Naive thymus-derived CD8-positive, alpha-beta T cell (primary cell): ENCODE measurements around the gene SPNS3. TPM values are rescaled to one million over a fixed set of nuclear protein-coding genes. Genes with fewer than 3 reads are reported as not detected.

Experiments used
- ATAC-seq, 2 donors: fragments of 150-1000 bp; cut with Tn5 transposase in 1 of 2; sonication (Bioruptor Pico), chemical (Tn5 transposase) in 1 of 2; 1 replicate in 1 of 2; 2 replicates in 1 of 2; pipeline ENCODE4 v1.10.0; 2021; ENCODE audit warnings: mild to moderate bottlenecking in 2 of 2, moderate library complexity in 2 of 2
- POLR2A ChIA-PET: fragments of 350-600 bp; sonication (Branson Sonifier 250); formaldehyde crosslinking; loops from one replicate; lab custom pipeline; 2021; ENCODE audit warnings: antibody characterized with exemption; lab: Charles Lee
- DNase-seq, 10 donors: peaks; one replicate each; pipeline versions ENCODE4 v3.0.0 to v3.0.0-alpha.2; 2020 to 2022
- H3K27ac Mint-ChIP-seq, 10 donors: one replicate each; pipeline ENCODE4 v1.8.0; 2020 to 2022; ENCODE audit warnings: mild to moderate bottlenecking in 10 of 10, mixed read lengths in 10 of 10, moderate library complexity in 4 of 10, inconsistent platforms in 1 of 10
- H3K27me3 Mint-ChIP-seq, 5 donors: one replicate each; pipeline ENCODE4 v1.8.0; 2021 to 2022; ENCODE audit warnings: mixed read lengths in 5 of 5
- H3K36me3 Mint-ChIP-seq, 3 donors: one replicate each; pipeline ENCODE4 v1.8.0; 2020 to 2022; ENCODE audit warnings: mixed read lengths in 3 of 3, mild to moderate bottlenecking in 2 of 3, inconsistent platforms in 1 of 3
- H3K4me1 Mint-ChIP-seq, 4 donors: one replicate each; pipeline ENCODE4 v1.8.0; 2021 to 2022; ENCODE audit warnings: mixed read lengths in 4 of 4
- H3K4me3 Mint-ChIP-seq, 10 donors: one replicate each; pipeline ENCODE4 v1.8.0; 2020 to 2022; ENCODE audit warnings: mild to moderate bottlenecking in 10 of 10, mixed read lengths in 10 of 10, moderate library complexity in 6 of 10, inconsistent platforms in 1 of 10
- H3K9me3 Mint-ChIP-seq, 9 donors: one replicate each; pipeline ENCODE4 v1.8.0; 2020 to 2022; ENCODE audit warnings: mixed read lengths in 9 of 9, mild to moderate bottlenecking in 3 of 9, inconsistent platforms in 1 of 9, moderate library complexity in 1 of 9
- polyA plus RNA-seq, 3 donors: library from polyadenylated mRNA; unstranded; fragments of 300-500 nt; fragmentation: Illumina TruSeq; gene quantifications; one replicate each; pipeline ENCODE4 v1.2.3, GENCODE V29; 2021
- total RNA-seq, 8 experiments: library from RNA in 2 of 8; stranded (reverse) in 2 of 8; gene quantifications; one replicate each; pipeline ENCODE4 v1.2.3 and lab custom pipeline; 2021 to 2026

The SPNS3 gene
- total and polyA plus RNA-seq, 5 experiments from 2014 or later = 4.3 to 18.9 (median 11.6) TPM

GRCh38 chr17:4532860-4533522, 99.3 kb downstream of the SPNS3 start:
- Mint-ChIP-seq H3K27me3 (peaks cover 2 to 12% (median 9%) of the 10 kb centered on the region in 5 donors), H3K9me3 (no peaks in the 10 kb centered on the region), H3K4me1 (peaks cover 0 to 16% (median 10%) of the 10 kb centered on the region in 4 donors), H3K36me3 (no peaks in the 10 kb centered on the region), H3K4me3 (no peak overlapping the region), H3K27ac (peak overlapping the region in 1 of 10 donors; percentile 77)
- no peak for DNase-seq
- POLR2A ChIA-PET = no interaction called here
- no peak for ATAC-seq

GRCh38 chr17:4533523-4534504, 100.1 kb downstream of the SPNS3 start:
- Mint-ChIP-seq H3K27me3 (peaks cover 2 to 12% (median 9%) of the 10 kb centered on the region in 5 donors), H3K4me3 (no peak overlapping the region), H3K27ac (peak overlapping the region in 1 of 10 donors; percentile 77), H3K9me3 (no peaks in the 10 kb centered on the region), H3K36me3 (no peaks in the 10 kb centered on the region), H3K4me1 (peaks cover 0 to 16% (median 10%) of the 10 kb centered on the region in 4 donors)
- DNase-seq = no peak
- ATAC-seq = peak; percentile 41 to 51
- POLR2A ChIA-PET = no interaction called here

- no peak for DNase-seq
- Mint-ChIP-seq H3K4me3 (no peak overlapping the region), H3K27ac (no peak overlapping the region), H3K27me3 (peaks cover under 1 to 11% (median 5%) of the 10 kb centered on the region in 5 donors), H3K36me3 (peaks cover 0 to 5% (median 0%) of the 10 kb centered on the region in 3 donors), H3K4me1 (peaks cover 0 to 15% (median 10%) of the 10 kb centered on the region in 4 donors), H3K9me3 (no peaks in the 10 kb centered on the region)
- POLR2A ChIA-PET = no interaction called here
- no peak for ATAC-seq
Measured at GRCh38 chr17:4534515-4534914, 100.8 kb downstream of the SPNS3 start.

GRCh38 chr17:4534928-4535666, 101.4 kb downstream of the SPNS3 start:
- peaks cover 0 to 14% (median 9%) of the 10 kb centered on the region in 4 donors for H3K4me1 Mint-ChIP-seq
- POLR2A ChIA-PET = interaction anchor here (0.5 to 0.7 kb wide), 2 partner anchors 31 to 32 kb away, joined by 3 to 5 read pairs; no protein-coding TSS in a partner anchor
- no peak for DNase-seq

GRCh38 chr17:4535667-4536258, 102.0 kb downstream of the SPNS3 start:
- POLR2A ChIA-PET = interaction anchor here (0.5 to 0.7 kb wide), 2 partner anchors 31 kb away, joined by 3 to 5 read pairs; no protein-coding TSS in a partner anchor
- Mint-ChIP-seq H3K4me1 (peaks cover 0 to 14% (median 9%) of the 10 kb centered on the region in 4 donors), H3K4me3 (no peak overlapping the region), H3K27me3 (peaks cover 0 to 8% (median 3%) of the 10 kb centered on the region in 5 donors), H3K9me3 (no peaks in the 10 kb centered on the region), H3K27ac (peak overlapping the region in 1 of 10 donors; percentile 66), H3K36me3 (peaks cover 0 to 12% (median 0%) of the 10 kb centered on the region in 3 donors)
- no peak for DNase-seq
- no peak for ATAC-seq

More at GRCh38 chr17:4534928-4535666, 101.4 kb downstream of the SPNS3 start:
- ATAC-seq = no peak
- peaks cover 0 to 8% (median 0%) of the 10 kb centered on the region in 3 donors for H3K36me3 Mint-ChIP-seq
- no peaks in the 10 kb centered on the region for H3K9me3 Mint-ChIP-seq
- peak overlapping the region in 1 of 10 donors; percentile 66 for H3K27ac Mint-ChIP-seq
- peaks cover 0 to 11% (median 3%) of the 10 kb centered on the region in 5 donors for H3K27me3 Mint-ChIP-seq
- no peak overlapping the region for H3K4me3 Mint-ChIP-seq

- Mint-ChIP-seq H3K4me1 (peaks cover 0 to 14% (median 9%) of the 10 kb centered on the region in 4 donors), H3K27me3 (peaks cover 0 to 8% (median 3%) of the 10 kb centered on the region in 5 donors), H3K36me3 (peaks cover 0 to 17% (median 2%) of the 10 kb centered on the region in 3 donors), H3K4me3 (no peak overlapping the region), H3K9me3 (no peaks in the 10 kb centered on the region), H3K27ac (no peak overlapping the region)
- POLR2A ChIA-PET = no interaction called here
- ATAC-seq (no peak), DNase-seq (no peak)
Measured at GRCh38 chr17:4536259-4536741, 102.6 kb downstream of the SPNS3 start.

GRCh38 chr17:4536742-4537411, 103.1 kb downstream of the SPNS3 start:
- H3K9me3 Mint-ChIP-seq = no peaks in the 10 kb centered on the region
- peaks cover 0 to 8% (median 2%) of the 10 kb centered on the region in 5 donors for H3K27me3 Mint-ChIP-seq
- DNase-seq = no peak
- no peak for ATAC-seq
- H3K4me3 Mint-ChIP-seq = no peak overlapping the region
- H3K27ac Mint-ChIP-seq = peak overlapping the region in 2 of 10 donors; percentile 5 to 78
- peaks cover 0 to 21% (median 2%) of the 10 kb centered on the region in 3 donors for H3K36me3 Mint-ChIP-seq
- POLR2A ChIA-PET = interaction anchor here (0.8 kb wide), 1 partner anchor 19 kb away, joined by 3 read pairs; no protein-coding TSS in a partner anchor
- peaks cover 0 to 14% (median 9%) of the 10 kb centered on the region in 4 donors for H3K4me1 Mint-ChIP-seq

Other genes starting within 250 kb of the SPNS3 start
- 10 to 100 TPM; 65.0 to 68.9 TPM for gene ANKFY1, start 170.0 kb upstream of the SPNS3 start, total RNA-seq
- 10 to 100 TPM in 1 of 3 donors, 1 to 10 TPM in 2; 9.9 to 13.7 (median 10.0) TPM for gene ANKFY1, start 170.0 kb upstream of the SPNS3 start, polyA plus RNA-seq
- 10 to 100 TPM; 57.2 to 64.5 TPM for gene UBE2G1, start 67.3 kb upstream of the SPNS3 start, total RNA-seq
- 10 to 100 TPM; 42.7 to 56.5 (median 50.4) TPM for gene UBE2G1, start 67.3 kb upstream of the SPNS3 start, polyA plus RNA-seq
- gene SPNS2, start 64.9 kb downstream of the SPNS3 start, total RNA-seq = under 1 TPM; 0.44 to 0.47 TPM
- gene SPNS2, start 64.9 kb downstream of the SPNS3 start, polyA plus RNA-seq = under 1 TPM; 0.53 to 0.63 (median 0.55) TPM
- 10 to 100 TPM; 84.4 to 88.6 TPM for gene MYBBP1A, start 121.4 kb downstream of the SPNS3 start, total RNA-seq
- 10 to 100 TPM; 14.0 to 45.7 (median 28.7) TPM for gene MYBBP1A, start 121.4 kb downstream of the SPNS3 start, polyA plus RNA-seq
- not detected for gene GGT6, start 126.6 kb downstream of the SPNS3 start, total RNA-seq
- gene GGT6, start 126.6 kb downstream of the SPNS3 start, polyA plus RNA-seq = not detected
- gene SMTNL2, start 150.6 kb downstream of the SPNS3 start, total RNA-seq = not detected
- gene SMTNL2, start 150.6 kb downstream of the SPNS3 start, polyA plus RNA-seq = not detected
- gene ALOX15, start 207.7 kb downstream of the SPNS3 start, total RNA-seq = under 1 TPM; 0.60 TPM
- not detected for gene ALOX15, start 207.7 kb downstream of the SPNS3 start, polyA plus RNA-seq